AG09309 (cell line): ENCODE data around the gene TSPOAP1.

Experiments used
- DNase-seq: peaks from one replicate; pipeline ENCODE4 v3.0.0-alpha.2; 2010; ENCODE audit warnings: low read depth
- H3K4me3 ChIP-seq: 2 replicates; pipeline ENCODE4 v1.5.1; 2011; ENCODE audit warnings: mild to moderate bottlenecking, low read depth, low read length, moderate library complexity; ENCODE audit not compliant: control insufficient read depth
- TF ChIP-seq, protein P1 (sequence below): IDR thresholded peaks from 2 replicates; pipeline ENCODE4 v1.5.1; 2011; ENCODE audit warnings: mild to moderate bottlenecking, low read depth, low read length, inconsistent platforms; ENCODE audit not compliant: insufficient read depth, control insufficient read depth; ENCODE audit errors: missing control alignments

TSPOAP1 gene

DNA sequence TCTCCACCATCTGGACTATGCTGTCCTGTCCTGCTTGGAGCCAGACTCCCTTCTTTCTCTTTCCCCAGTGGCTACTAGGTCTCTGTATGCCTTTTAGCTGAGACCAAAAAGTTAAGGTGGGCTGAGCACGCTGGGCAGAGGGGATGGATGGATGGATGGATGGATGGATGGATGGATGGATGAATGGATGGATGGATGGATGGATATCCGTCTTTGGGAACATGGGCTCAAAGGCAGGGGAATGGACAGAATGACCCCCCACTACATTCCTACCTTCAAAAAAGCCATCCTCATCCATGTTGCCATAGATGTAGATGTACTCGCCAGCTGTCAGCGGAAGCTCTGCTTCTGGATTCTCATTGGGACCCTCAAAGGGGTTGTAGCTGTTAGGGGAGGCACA, 12.8 kb downstream of the TSPOAP1 start:
- no peak for DNase-seq
- no peak overlapping the region for H3K4me3 ChIP-seq
- TF ChIP-seq, protein P1, sequence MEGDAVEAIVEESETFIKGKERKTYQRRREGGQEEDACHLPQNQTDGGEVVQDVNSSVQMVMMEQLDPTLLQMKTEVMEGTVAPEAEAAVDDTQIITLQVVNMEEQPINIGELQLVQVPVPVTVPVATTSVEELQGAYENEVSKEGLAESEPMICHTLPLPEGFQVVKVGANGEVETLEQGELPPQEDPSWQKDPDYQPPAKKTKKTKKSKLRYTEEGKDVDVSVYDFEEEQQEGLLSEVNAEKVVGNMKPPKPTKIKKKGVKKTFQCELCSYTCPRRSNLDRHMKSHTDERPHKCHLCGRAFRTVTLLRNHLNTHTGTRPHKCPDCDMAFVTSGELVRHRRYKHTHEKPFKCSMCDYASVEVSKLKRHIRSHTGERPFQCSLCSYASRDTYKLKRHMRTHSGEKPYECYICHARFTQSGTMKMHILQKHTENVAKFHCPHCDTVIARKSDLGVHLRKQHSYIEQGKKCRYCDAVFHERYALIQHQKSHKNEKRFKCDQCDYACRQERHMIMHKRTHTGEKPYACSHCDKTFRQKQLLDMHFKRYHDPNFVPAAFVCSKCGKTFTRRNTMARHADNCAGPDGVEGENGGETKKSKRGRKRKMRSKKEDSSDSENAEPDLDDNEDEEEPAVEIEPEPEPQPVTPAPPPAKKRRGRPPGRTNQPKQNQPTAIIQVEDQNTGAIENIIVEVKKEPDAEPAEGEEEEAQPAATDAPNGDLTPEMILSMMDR, result no peak

DNA sequence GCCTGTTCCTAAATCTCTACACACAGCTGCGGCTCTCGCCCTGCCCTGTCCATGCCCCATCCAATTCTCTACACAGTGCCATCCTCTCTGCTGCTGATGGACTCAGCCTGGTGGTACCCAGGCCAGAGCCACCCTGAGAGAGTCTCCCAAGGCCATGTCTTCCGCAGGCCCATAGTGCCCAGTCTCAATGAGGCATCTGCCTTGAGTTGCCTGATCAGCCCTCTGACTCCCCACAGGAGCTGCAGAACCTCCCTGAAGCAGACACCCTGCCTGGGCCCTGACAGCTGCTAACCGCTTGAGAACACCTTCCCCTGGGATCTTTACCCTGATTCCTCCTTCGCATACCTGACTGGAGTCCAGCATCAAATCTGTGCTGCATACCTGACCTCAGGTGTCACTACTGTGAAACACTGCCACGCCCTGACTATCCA, 13.3 kb downstream of the TSPOAP1 start:
- TF ChIP-seq, protein P1, result no peak
- DNase-seq, result no peak

DNA sequence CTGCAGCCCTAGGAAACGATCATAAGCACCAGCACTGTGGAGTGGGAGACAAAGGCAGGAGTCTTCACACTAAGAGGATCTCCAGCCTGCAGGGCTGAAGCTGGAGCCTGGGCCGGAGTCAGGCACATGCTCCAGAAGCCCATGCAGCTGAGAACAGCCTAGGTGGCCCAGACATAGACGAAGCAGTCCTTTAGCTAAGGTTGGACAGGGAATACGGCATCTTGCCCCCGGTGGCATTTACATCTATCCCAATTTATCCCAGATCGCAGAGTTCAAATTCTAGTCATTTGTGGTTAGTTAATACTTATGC, 13.9 kb downstream of the TSPOAP1 start:
- DNase-seq, result no peak
- no peak overlapping the region for H3K4me3 ChIP-seq
- TF ChIP-seq, protein P1, result no peak

More for the DNA sequence above, 13.3 kb downstream of the TSPOAP1 start:
- H3K4me3 ChIP-seq, result no peak overlapping the region

DNA sequence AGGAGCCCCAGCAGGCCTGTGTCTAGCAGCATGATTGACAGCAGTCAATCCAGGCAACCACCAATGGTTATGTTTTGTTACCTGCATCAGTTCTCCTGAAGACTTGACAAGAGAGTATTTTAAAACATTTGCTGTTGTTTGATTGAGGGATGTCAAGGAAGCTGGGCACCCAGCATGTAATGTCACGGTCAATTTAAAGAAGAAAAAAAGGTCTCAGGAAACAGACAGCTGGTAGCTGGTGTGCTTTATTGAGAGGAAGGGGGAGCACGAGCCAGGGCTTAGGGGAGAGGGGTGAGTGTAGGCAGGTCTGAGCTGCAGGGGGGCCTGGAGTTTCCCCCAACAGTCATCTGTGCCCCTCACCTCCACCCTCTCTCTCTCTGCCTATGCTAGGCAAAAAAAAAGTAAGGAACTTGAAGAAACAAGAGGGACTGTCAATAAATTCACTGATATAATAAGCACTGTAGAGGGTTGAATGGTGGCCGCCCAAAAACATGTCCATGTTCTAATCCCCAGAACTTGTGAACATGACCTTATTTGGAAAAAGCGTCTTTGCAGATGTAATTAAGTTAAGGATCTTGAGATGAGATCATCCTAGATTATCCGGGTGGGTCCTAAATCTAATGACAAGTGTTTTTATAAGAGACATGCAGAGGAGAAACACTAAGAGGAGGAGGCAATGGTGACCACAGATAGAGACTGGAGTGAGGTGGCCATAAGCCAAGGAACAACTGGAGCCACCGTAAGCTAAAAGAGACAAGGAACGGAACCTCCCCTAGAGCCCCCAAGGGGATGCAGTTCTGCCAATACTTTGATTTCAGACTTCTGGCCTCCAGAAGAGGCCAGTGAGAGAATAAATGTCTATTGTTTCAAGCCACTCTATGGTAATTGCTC, 14.5 kb downstream of the TSPOAP1 start:
- no peak for DNase-seq
- TF ChIP-seq, protein P1, result no peak
- no peak overlapping the region for H3K4me3 ChIP-seq

DNA sequence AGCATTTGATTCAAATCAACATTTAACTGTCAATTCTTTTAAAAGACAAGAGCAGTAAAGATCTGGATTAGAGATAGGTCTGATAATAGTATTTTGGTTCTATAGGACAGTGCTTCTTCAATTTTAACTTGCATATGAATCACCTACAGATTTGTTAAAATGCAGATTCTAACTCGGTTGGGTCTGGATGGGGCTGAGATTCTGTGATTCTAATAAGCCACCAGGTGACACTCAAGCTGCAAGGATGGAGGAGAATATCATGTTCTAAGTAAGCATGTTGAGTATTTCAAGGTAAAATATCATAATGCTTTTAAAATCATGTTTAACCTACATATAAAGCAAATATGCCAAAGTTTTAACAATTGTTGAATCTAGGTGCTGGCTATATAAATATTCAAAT, 15.8 kb downstream of the TSPOAP1 start:
- no peak overlapping the region for H3K4me3 ChIP-seq
- TF ChIP-seq, protein P1, result no peak
- no peak for DNase-seq

DNA sequence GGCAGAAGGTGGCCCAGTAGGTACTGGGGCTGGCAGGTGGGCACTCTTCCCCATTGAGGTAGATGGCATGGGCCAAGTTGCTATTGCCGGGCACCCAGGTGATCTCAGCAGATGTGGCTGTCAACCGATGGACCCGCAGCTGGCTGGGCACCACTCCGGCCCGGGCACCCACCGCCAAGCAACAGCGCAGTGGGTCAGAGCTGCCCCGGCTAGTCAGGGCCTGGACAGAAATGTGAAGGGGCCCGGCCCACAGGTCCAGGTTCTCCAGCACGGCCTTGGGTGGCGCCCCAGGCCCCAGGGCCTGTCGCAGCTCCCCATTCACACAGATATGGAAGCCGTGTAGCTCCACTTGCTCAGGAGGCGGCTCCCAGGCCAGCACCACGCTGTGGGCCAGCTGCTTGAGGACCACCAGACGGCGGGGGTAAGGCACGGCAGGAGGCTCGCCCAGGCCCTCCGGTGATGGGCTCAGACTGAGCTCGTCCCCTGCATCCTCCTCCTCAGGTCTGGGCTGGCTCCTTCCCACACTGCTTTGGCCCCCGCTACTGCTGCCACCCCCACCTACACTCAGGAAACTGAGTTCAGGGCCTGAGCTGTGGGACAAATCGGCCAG, 16.5 kb downstream of the TSPOAP1 start:
- TF ChIP-seq, protein P1, result no peak
- H3K4me3 ChIP-seq, result no peak overlapping the region
- no peak for DNase-seq
